Bronchial epithelial cell (primary cell): ENCODE measurements around the gene TM9SF1. TPM values are rescaled to one million over a fixed set of nuclear protein-coding genes. Genes with fewer than 3 reads are reported as not detected.

Experiments
- DNase-seq: peaks from one replicate; pipeline ENCODE4 v3.0.0-alpha.2; 2010; ENCODE audit warnings: low read depth
- FAIRE-seq: peaks from 2 replicates; lab custom pipeline; 2011; peaks lifted over from hg19 to GRCh38; lab: Jason Lieb, UNC
- H3K27me3 ChIP-seq: 2 replicates; pipeline ENCODE4 v1.5.1; 2011; ENCODE audit warnings: low read length; ENCODE audit not compliant: control insufficient read depth, insufficient read depth
- H3K36me3 ChIP-seq: 2 replicates; pipeline ENCODE4 v1.5.1; 2011; ENCODE audit warnings: low read length; ENCODE audit not compliant: control insufficient read depth, insufficient read depth
- H3K4me3 ChIP-seq: 2 replicates; pipeline ENCODE4 v1.5.1; 2011; ENCODE audit warnings: mild to moderate bottlenecking, low read depth, low read length, control low read depth
- total RNA-seq: library from RNA; depleted of rRNA; stranded (reverse); fragments of >200 nt; gene quantifications from 2 replicates; pipeline ENCODE4 v1.2.1, GENCODE V29; 2014
- TF ChIP-seq, protein P1 (sequence below): IDR thresholded peaks from 2 replicates; pipeline ENCODE4 v1.5.1; 2011; ENCODE audit warnings: mild to moderate bottlenecking, moderate library complexity, low read length, control low read depth, inconsistent platforms; ENCODE audit not compliant: insufficient read depth, severe bottlenecking

The TM9SF1 gene
- total RNA-seq, 1 donor from 2014 or later, result 67.9 TPM

DNA sequence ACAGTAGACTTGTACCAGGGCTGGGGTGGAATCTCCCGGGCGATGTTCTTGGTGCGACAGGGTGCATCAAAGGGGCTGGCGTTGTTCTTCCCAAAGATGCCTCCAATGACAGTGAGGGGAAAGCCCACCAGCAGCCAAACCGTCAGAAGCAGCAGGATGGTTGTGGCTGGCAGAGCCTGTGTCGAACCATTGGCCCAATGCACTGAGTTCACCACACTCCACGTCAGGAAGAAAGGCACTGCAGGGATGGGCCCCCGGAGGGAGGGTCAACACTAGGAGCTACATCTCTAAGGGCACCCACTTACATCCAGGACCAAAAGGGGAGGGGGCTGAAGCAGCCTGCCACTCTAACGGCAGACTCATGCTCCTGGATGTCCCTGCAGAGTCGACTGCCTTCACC is 4.8 kb downstream of the TM9SF1 start:
- DNase-seq (no peak), FAIRE-seq (no peak)
- Histone ChIP-seq H3K36me3 (peaks cover 17% of the 10 kb centered on the region), H3K27me3 (no peaks in the 10 kb centered on the region), H3K4me3 (no peak overlapping the region)
- TF ChIP-seq, protein P1, sequence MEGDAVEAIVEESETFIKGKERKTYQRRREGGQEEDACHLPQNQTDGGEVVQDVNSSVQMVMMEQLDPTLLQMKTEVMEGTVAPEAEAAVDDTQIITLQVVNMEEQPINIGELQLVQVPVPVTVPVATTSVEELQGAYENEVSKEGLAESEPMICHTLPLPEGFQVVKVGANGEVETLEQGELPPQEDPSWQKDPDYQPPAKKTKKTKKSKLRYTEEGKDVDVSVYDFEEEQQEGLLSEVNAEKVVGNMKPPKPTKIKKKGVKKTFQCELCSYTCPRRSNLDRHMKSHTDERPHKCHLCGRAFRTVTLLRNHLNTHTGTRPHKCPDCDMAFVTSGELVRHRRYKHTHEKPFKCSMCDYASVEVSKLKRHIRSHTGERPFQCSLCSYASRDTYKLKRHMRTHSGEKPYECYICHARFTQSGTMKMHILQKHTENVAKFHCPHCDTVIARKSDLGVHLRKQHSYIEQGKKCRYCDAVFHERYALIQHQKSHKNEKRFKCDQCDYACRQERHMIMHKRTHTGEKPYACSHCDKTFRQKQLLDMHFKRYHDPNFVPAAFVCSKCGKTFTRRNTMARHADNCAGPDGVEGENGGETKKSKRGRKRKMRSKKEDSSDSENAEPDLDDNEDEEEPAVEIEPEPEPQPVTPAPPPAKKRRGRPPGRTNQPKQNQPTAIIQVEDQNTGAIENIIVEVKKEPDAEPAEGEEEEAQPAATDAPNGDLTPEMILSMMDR, result no peak

GRCh38 chr14:24189460-24189859 is 5.8 kb downstream of the TM9SF1 start:
- peaks cover 25% of the 10 kb centered on the region for H3K36me3 ChIP-seq
- DNase-seq (no peak), FAIRE-seq (no peak)
- no peak overlapping the region for H3K4me3 ChIP-seq
- H3K27me3 ChIP-seq, result no peaks in the 10 kb centered on the region
- TF ChIP-seq, protein P1, result no peak

DNA sequence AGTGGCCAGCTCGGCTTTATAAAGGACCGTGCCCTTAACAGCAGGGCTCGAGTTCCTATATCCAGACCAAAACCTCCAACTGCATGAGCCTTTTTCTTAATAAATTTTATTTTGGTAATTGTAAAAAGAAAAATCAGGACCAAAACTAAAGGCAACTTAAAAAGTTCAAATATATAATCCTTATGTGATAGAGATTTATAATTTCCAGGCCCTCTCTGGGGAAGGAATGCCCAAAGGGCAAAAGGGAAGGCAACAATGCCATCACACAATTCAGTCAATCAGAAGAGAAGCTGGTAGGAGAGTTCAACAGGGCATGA is 6.2 kb downstream of the TM9SF1 start:
- Histone ChIP-seq H3K4me3 (no peak overlapping the region), H3K36me3 (peaks cover 29% of the 10 kb centered on the region), H3K27me3 (no peaks in the 10 kb centered on the region)
- FAIRE-seq, result no peak
- DNase-seq, result no peak
- TF ChIP-seq, protein P1, result no peak

GRCh38 chr14:24188251-24189058 is 6.8 kb downstream of the TM9SF1 start, which contains the start of gene IPO4:
TSS of gene IPO4 (minus strand) at chr14:24188816. CDS start at chr14:24188787, 29 bp downstream.
- Histone ChIP-seq H3K27me3 (no peaks in the 10 kb centered on the region), H3K4me3 (peak within 1 kb of the TSS; percentile 92), H3K36me3 (peaks cover 34% of the 10 kb centered on the region)
- DNase-seq (peak; percentile 87), FAIRE-seq (no peak)
- TF ChIP-seq, protein P1, result no peak

DNA sequence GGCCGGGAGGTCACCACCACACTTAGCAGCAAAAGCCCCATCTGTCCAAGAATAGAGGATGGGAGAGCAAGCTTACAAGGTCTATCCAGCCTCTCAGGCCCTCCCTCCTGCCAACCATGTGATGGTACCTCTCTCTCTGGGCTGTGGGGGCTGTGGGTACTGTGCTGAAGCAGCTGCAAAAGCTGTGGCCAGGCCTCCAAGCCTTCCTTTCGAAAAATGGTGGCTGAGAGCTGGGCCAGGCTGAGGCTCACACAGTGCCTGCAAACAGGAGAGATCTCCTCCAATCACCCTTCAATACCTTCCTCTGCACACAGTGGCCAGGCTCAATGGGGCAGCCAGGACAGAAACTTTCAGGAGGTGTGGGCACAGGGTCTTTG is 7.7 kb downstream of the TM9SF1 start:
- Histone ChIP-seq H3K27me3 (no peaks in the 10 kb centered on the region), H3K4me3 (no peak overlapping the region), H3K36me3 (peaks cover 33% of the 10 kb centered on the region)
- DNase-seq (no peak), FAIRE-seq (no peak)
- TF ChIP-seq, protein P1, result no peak
